B cell (primary cell): ENCODE results near the gene LRFN4. TPM values are rescaled to one million over a fixed set of nuclear protein-coding genes. Genes with fewer than 3 reads are reported as not detected.

Experiments
- ATAC-seq: fragments of 200-7000 bp; cut with Tn5 transposase; one replicate; pipeline ENCODE4 v1.10.0; 2021; ENCODE audit warnings: low read depth, mild to moderate bottlenecking, moderate number of reproducible peaks, moderate library complexity
- CTCF ChIA-PET: fragments of 350-600 bp; sonication (Branson Sonifier 250); formaldehyde crosslinking; loops from one replicate; lab custom pipeline; 2021; ENCODE audit warnings: antibody characterized with exemption, inconsistent platforms; lab: Charles Lee
- POLR2A ChIA-PET: fragments of 350-600 bp; sonication (Branson Sonifier 250); formaldehyde crosslinking; loops from one replicate; lab custom pipeline; 2021; ENCODE audit warnings: antibody characterized with exemption; lab: Charles Lee
- DNase-seq: peaks from one replicate; pipeline ENCODE4 v3.0.0; 2013
- H2AFZ ChIP-seq: 2 replicates; pipeline ENCODE4 v1.6.1; 2012; ENCODE audit warnings: mild to moderate bottlenecking, low read depth, low read length; ENCODE audit not compliant: insufficient read depth, poor library complexity, severe bottlenecking
- H3K27ac ChIP-seq, 2 donors: 1 replicate in 1 of 2; 2 replicates in 1 of 2; pipeline ENCODE4 v1.5.1; 2012 to 2013; ENCODE audit warnings: low read length in 2 of 2, mild to moderate bottlenecking in 2 of 2, moderate library complexity in 1 of 2
- H3K27me3 ChIP-seq, 4 experiments: fragments of 200-600 bp in 1 of 4; sonication (generic) in 1 of 4; replicated peaks in 1 of 4; 1 replicate in 2 of 4; 2 replicates in 2 of 4; pipeline versions ENCODE4 v1.6.1 to v1.7.0; 2013 to 2016; ENCODE audit warnings: low read length in 3 of 4, mild to moderate bottlenecking in 2 of 4, mixed read lengths in 1 of 4, moderate library complexity in 1 of 4; ENCODE audit not compliant: insufficient read depth in 4 of 4, control insufficient read depth in 3 of 4; ENCODE audit errors: control extremely low read depth in 1 of 4
- H3K36me3 ChIP-seq, 2 experiments: replicated peaks in 1 of 2; 1 replicate in 1 of 2; 2 replicates in 1 of 2; pipeline versions ENCODE4 v1.6.1 to v1.7.1; 2013; ENCODE audit warnings: low read length in 1 of 2; ENCODE audit not compliant: insufficient read depth in 2 of 2, control insufficient read depth in 1 of 2; ENCODE audit errors: control extremely low read depth in 1 of 2, extremely low read depth in 1 of 2
- H3K4me1 ChIP-seq, 2 donors: fragments of 200-600 bp in 1 of 2; sonication (generic) in 1 of 2; 1 replicate in 1 of 2; 2 replicates in 1 of 2; pipeline versions ENCODE4 v1.5.1 to v1.6.1; 2013 to 2017; ENCODE audit warnings: low read length in 2 of 2; ENCODE audit not compliant: control insufficient read depth in 2 of 2, insufficient read depth in 2 of 2
- H3K4me2 ChIP-seq: replicated peaks from 2 replicates; pipeline ENCODE3; 2012; ENCODE audit warnings: mild to moderate bottlenecking, low read depth, low read length; ENCODE audit not compliant: poor library complexity, severe bottlenecking
- H3K4me3 ChIP-seq, 5 experiments: fragments of 200-600 bp in 1 of 5; sonication (generic) in 1 of 5; 1 replicate in 3 of 5; 2 replicates in 2 of 5; pipeline versions ENCODE4 v1.5.1 to v1.7.0; 2011 to 2016; ENCODE audit warnings: low read length in 4 of 5, mild to moderate bottlenecking in 4 of 5, low read depth in 2 of 5, control low read depth in 1 of 5, moderate library complexity in 1 of 5; ENCODE audit not compliant: insufficient read depth in 1 of 5; ENCODE audit errors: control extremely low read depth in 1 of 5, extremely low read depth in 1 of 5
- H3K79me2 ChIP-seq: fragments of 200-600 bp; sonication (generic); one replicate; pipeline ENCODE4 v1.6.0; 2016; ENCODE audit warnings: low read length; ENCODE audit not compliant: control insufficient read depth, insufficient read depth
- H3K9ac ChIP-seq: fragments of 200-600 bp; sonication (generic); 2 replicates; pipeline ENCODE4 v1.6.1; 2017; ENCODE audit warnings: mild to moderate bottlenecking, low read length, moderate library complexity
- H3K9me3 ChIP-seq, 3 donors: one replicate each; pipeline versions ENCODE4 v1.6.1 to v1.7.1; 2013; ENCODE audit warnings: low read length in 2 of 3; ENCODE audit not compliant: control insufficient read depth in 2 of 3, insufficient read depth in 1 of 3; ENCODE audit errors: control extremely low read depth in 1 of 3
- H4K20me1 ChIP-seq: 2 replicates; pipeline ENCODE4 v1.6.0; 2012; ENCODE audit warnings: mild to moderate bottlenecking, low read length; ENCODE audit not compliant: insufficient read depth, control insufficient read depth, poor library complexity, severe bottlenecking
- H3K27ac Mint-ChIP-seq: one replicate; pipeline ENCODE4 v1.8.0; 2021; ENCODE audit warnings: mixed read lengths
- H3K27me3 Mint-ChIP-seq: one replicate; pipeline ENCODE4 v1.8.0; 2021; ENCODE audit warnings: mixed read lengths
- H3K4me1 Mint-ChIP-seq: one replicate; pipeline ENCODE4 v1.8.0; 2021; ENCODE audit warnings: mixed read lengths
- H3K4me3 Mint-ChIP-seq: one replicate; pipeline ENCODE4 v1.8.0; 2021; ENCODE audit warnings: mixed read lengths
- H3K9me3 Mint-ChIP-seq: one replicate; pipeline ENCODE4 v1.8.0; 2022; ENCODE audit warnings: mixed read lengths; ENCODE audit not compliant: insufficient read depth
- CTCF ChIP-seq: fragments of 200-600 bp; IDR thresholded peaks from one replicate; pipeline ENCODE4 v1.8.0; 2022; ENCODE audit warnings: antibody characterized with exemption, mild to moderate bottlenecking
- EZH2 ChIP-seq: IDR thresholded peaks from 2 replicates; pipeline ENCODE4 v1.6.1; 2012; ENCODE audit warnings: borderline replicate concordance, low read depth, mild to moderate bottlenecking, moderate library complexity, low read length; ENCODE audit not compliant: insufficient read depth, poor library complexity, severe bottlenecking
- WGBS: methylation state at CpG from one replicate; pipeline ENCODE4 v1.1.5; 2013; ENCODE audit warnings: missing lambda C conversion rate; ENCODE audit not compliant: insufficient coverage; 5-methylcytosine and 5-hydroxymethylcytosine counted together
- intact Hi-C: fragments of 100-400 bp; cut with micrococcal nuclease; formaldehyde crosslinking; loops from one replicate; pipeline ENCODE4 v1.10.0; 2022
- polyA plus RNA-seq: library from polyadenylated mRNA; depleted of rRNA; stranded (reverse); fragments of >200 nt; gene quantifications from 2 replicates; pipeline ENCODE4 v1.2.3, GENCODE V29; 2012
- total RNA-seq, 2 donors: library from RNA; stranded (reverse); fragments of 120-200 nt in 1 of 2; gene quantifications; 1 replicate in 1 of 2; 2 replicates in 1 of 2; pipeline versions ENCODE4 v1.2.3 to v1.2.4, GENCODE V29; 2013 to 2022

Gene LRFN4
- total and polyA plus RNA-seq, 2 donors (not counting 1 experiment from before 2014, with no cell fraction given) = 7.1 to 12.1 TPM

- no peak overlapping the region for H3K27ac Mint-ChIP-seq
- DNase-seq = no peak
Observed at GRCh38 chr11:66850235-66850587, 6.7 kb upstream of the LRFN4 start.

More at GRCh38 chr11:66850235-66850587, 6.7 kb upstream of the LRFN4 start:
- Mint-ChIP-seq H3K4me3 (no peak overlapping the region), H3K9me3 (no peaks in the 10 kb centered on the region), H3K4me1 (peaks cover 9% of the 10 kb centered on the region), H3K27me3 (no peaks in the 10 kb centered on the region)
- Histone ChIP-seq H3K36me3 (peaks cover 1 to 27% of the 10 kb centered on the region in 2 experiments), H3K4me1 (peaks cover 0 to 8% of the 10 kb centered on the region in 2 donors), H2AFZ (no peak overlapping the region), H3K27me3 (no peaks in the 10 kb centered on the region), H3K9me3 (no peaks in the 10 kb centered on the region), H3K4me2 (no peak overlapping the region), H4K20me1 (no peaks in the 10 kb centered on the region), H3K4me3 (no peak overlapping the region), H3K9ac (no peak overlapping the region), H3K79me2 (peaks cover 5% of the 10 kb centered on the region), H3K27ac (no peak overlapping the region)
- 96% methylated on average over 5 of the region's 10 CpGs for WGBS
- ChIA-PET CTCF (no interaction called here), POLR2A (no interaction called here)
- ATAC-seq = no peak
- intact Hi-C loops = no loop called here
- TF ChIP-seq EZH2 (no peak), CTCF (no peak)
